Caco-2 (cell line): Measurements from ENCODE around the gene DKKL1. TPM values are rescaled to one million over a fixed set of nuclear protein-coding genes. Genes with fewer than 3 reads are reported as not detected.
A peak's percentile ranks its signal among the peaks of the same experiment; 100 is the strongest.

Experiments used
- BruUV-seq: library from RNA; stranded (reverse); fragments of 400-500 nt; replicated peaks from 2 replicates; lab custom pipeline; 2021; lab: Mats Ljungman, UMichigan
- CTCF ChIA-PET: fragments of 300-600 bp; sonication (Branson Sonifier 250); formaldehyde crosslinking; loops from one replicate; lab custom pipeline; 2022; ENCODE audit warnings: antibody characterized with exemption; lab: Charles Lee
- POLR2A ChIA-PET: fragments of 300-600 bp; sonication (Branson Sonifier 250); formaldehyde crosslinking; loops from one replicate; lab custom pipeline; 2022; ENCODE audit warnings: antibody characterized with exemption; lab: Charles Lee
- DNase-seq, 2 experiments: peaks; one replicate each; pipeline versions ENCODE4 v3.0.0 to v3.0.0-alpha.2; 2020 to 2022
- H3K27me3 ChIP-seq: replicated peaks from 2 replicates; pipeline ENCODE4 v1.6.0; 2011; ENCODE audit warnings: low read length; ENCODE audit not compliant: control insufficient read depth, insufficient read depth
- H3K36me3 ChIP-seq: 2 replicates; pipeline ENCODE4 v1.5.1; 2011; ENCODE audit warnings: low read length; ENCODE audit not compliant: control insufficient read depth, insufficient read depth
- H3K4me1 ChIP-seq: fragments of 250-450 bp; sonication (Bioruptor Pico); 2 replicates; pipeline ENCODE4 v1.5.1; 2020; ENCODE audit warnings: mild to moderate bottlenecking
- H3K4me3 ChIP-seq: 2 replicates; pipeline ENCODE4 v1.5.1; 2011; ENCODE audit warnings: low read depth, mild to moderate bottlenecking, control low read depth, low read length
- H3K9me3 ChIP-seq: fragments of 250-450 bp; sonication (Bioruptor Pico); 2 replicates; pipeline ENCODE4 v1.5.1; 2020; ENCODE audit warnings: mild to moderate bottlenecking, moderate library complexity
- H3K27ac Mint-ChIP-seq: one replicate; pipeline ENCODE4 v1.8.0; 2022; ENCODE audit warnings: mixed read lengths; ENCODE audit not compliant: unreplicated experiment
- H3K27me3 Mint-ChIP-seq: one replicate; pipeline ENCODE4 v1.8.0; 2022; ENCODE audit warnings: mixed read lengths; ENCODE audit not compliant: insufficient read depth, unreplicated experiment
- H3K36me3 Mint-ChIP-seq: one replicate; pipeline ENCODE4 v1.8.0; 2022; ENCODE audit warnings: mild to moderate bottlenecking, mixed read lengths; ENCODE audit not compliant: insufficient read depth, unreplicated experiment
- H3K4me1 Mint-ChIP-seq: one replicate; pipeline ENCODE4 v1.8.0; 2022; ENCODE audit warnings: low read depth, mixed read lengths; ENCODE audit not compliant: unreplicated experiment
- H3K4me3 Mint-ChIP-seq: one replicate; pipeline ENCODE4 v1.8.0; 2022; ENCODE audit warnings: mild to moderate bottlenecking, moderate library complexity, mixed read lengths; ENCODE audit not compliant: unreplicated experiment
- H3K9me3 Mint-ChIP-seq: one replicate; pipeline ENCODE4 v1.8.0; 2022; ENCODE audit warnings: mixed read lengths; ENCODE audit not compliant: unreplicated experiment
- intact Hi-C: fragments of 100-400 bp; cut with micrococcal nuclease; formaldehyde crosslinking; loops from one replicate; pipeline ENCODE4 v1.10.0; 2022; ENCODE audit not compliant: unreplicated experiment
- total RNA-seq: library from RNA; stranded (reverse); gene quantifications from 2 replicates; pipeline ENCODE4 v1.2.3, GENCODE V29; 2022
- TF ChIP-seq, protein P1 (sequence below), 2 experiments: fragments of 200-600 bp in 1 of 2; IDR thresholded peaks; 1 replicate in 1 of 2; 2 replicates in 1 of 2; pipeline versions ENCODE4 v1.5.1 to v1.8.0; 2011 to 2022; ENCODE audit warnings: antibody characterized with exemption in 1 of 2, control low read depth in 1 of 2, inconsistent platforms in 1 of 2, low read depth in 1 of 2, low read length in 1 of 2, mild to moderate bottlenecking in 1 of 2, moderate library complexity in 1 of 2; ENCODE audit not compliant: insufficient read depth in 1 of 2, severe bottlenecking in 1 of 2, unreplicated experiment in 1 of 2

DKKL1 gene
- total RNA-seq, 1 experiment from 2014 or later: not detected

GRCh38 chr19:49338691-49339300, 24.9 kb upstream of the DKKL1 start:
- ChIA-PET POLR2A (interaction anchor here (0.6 to 1.0 kb wide), 3 partner anchors 115 to 421 kb away, joined by 3 to 6 read pairs (median 4); partner anchors contain the start of gene ALDH16A1), CTCF (interaction anchor here (0.5 to 1.7 kb wide), 5 partner anchors 11 to 345 kb away, joined by 3 to 8 read pairs (median 5); partner anchors contain the start of gene RUVBL2)
- peaks cover 9% of the 10 kb centered on the region for H3K36me3 Mint-ChIP-seq
- no peaks in the 10 kb centered on the region for H3K27me3 Mint-ChIP-seq
- peak overlapping the region; percentile 34 for H3K4me3 ChIP-seq
- H3K27me3 ChIP-seq: no peaks in the 10 kb centered on the region
- peak overlapping the region; percentile 77 for H3K4me3 Mint-ChIP-seq
- H3K27ac Mint-ChIP-seq: no peak overlapping the region
- peak; percentile 86 to 91 for DNase-seq
- H3K9me3 ChIP-seq: no peaks in the 10 kb centered on the region
- no peaks in the 10 kb centered on the region for H3K9me3 Mint-ChIP-seq
- intact Hi-C loops: loop anchor here (1.0 kb wide), 1 partner anchor 25 kb away; the partner anchor contains the start of gene DKKL1
- TF ChIP-seq, protein P1, sequence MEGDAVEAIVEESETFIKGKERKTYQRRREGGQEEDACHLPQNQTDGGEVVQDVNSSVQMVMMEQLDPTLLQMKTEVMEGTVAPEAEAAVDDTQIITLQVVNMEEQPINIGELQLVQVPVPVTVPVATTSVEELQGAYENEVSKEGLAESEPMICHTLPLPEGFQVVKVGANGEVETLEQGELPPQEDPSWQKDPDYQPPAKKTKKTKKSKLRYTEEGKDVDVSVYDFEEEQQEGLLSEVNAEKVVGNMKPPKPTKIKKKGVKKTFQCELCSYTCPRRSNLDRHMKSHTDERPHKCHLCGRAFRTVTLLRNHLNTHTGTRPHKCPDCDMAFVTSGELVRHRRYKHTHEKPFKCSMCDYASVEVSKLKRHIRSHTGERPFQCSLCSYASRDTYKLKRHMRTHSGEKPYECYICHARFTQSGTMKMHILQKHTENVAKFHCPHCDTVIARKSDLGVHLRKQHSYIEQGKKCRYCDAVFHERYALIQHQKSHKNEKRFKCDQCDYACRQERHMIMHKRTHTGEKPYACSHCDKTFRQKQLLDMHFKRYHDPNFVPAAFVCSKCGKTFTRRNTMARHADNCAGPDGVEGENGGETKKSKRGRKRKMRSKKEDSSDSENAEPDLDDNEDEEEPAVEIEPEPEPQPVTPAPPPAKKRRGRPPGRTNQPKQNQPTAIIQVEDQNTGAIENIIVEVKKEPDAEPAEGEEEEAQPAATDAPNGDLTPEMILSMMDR (IDR thresholded peaks at IDR 0.05; ENCODE audit: insufficient read depth in 1 of 2, low read depth in 1 of 2, low read length in 1 of 2, severe bottlenecking in 1 of 2, unreplicated experiment in 1 of 2): no peak
- H3K4me1 Mint-ChIP-seq: peaks cover 16% of the 10 kb centered on the region
- H3K4me1 ChIP-seq: peaks cover 10% of the 10 kb centered on the region
- BruUV-seq: no TSS peak
- H3K36me3 ChIP-seq: no peaks in the 10 kb centered on the region

- Mint-ChIP-seq H3K27ac (peak overlapping the region; percentile 56), H3K4me3 (peak overlapping the region; percentile 77)
- intact Hi-C loops: loop anchor here (1.0 kb wide), 1 partner anchor 24 kb away; the partner anchor contains the start of gene DKKL1
Measured at GRCh38 chr19:49339301-49340068, 24.2 kb upstream of the DKKL1 start.

More at GRCh38 chr19:49339301-49340068, 24.2 kb upstream of the DKKL1 start:
- TF ChIP-seq, protein P1 (IDR thresholded peaks at IDR 0.05; ENCODE audit: insufficient read depth in 1 of 2, low read depth in 1 of 2, low read length in 1 of 2, severe bottlenecking in 1 of 2, unreplicated experiment in 1 of 2): no peak
- Mint-ChIP-seq H3K9me3 (no peaks in the 10 kb centered on the region), H3K36me3 (peaks cover 9% of the 10 kb centered on the region), H3K27me3 (no peaks in the 10 kb centered on the region), H3K4me1 (peaks cover 16% of the 10 kb centered on the region)
- H3K27me3 ChIP-seq: no peaks in the 10 kb centered on the region
- ChIA-PET POLR2A (interaction anchor here (0.6 to 1.0 kb wide), 4 partner anchors 103 to 420 kb away, joined by 3 to 6 read pairs (median 4); partner anchors contain the start of gene ALDH16A1), CTCF (interaction anchor here (0.5 to 1.7 kb wide), 7 partner anchors 12 to 346 kb away, joined by 3 to 8 read pairs (median 4); partner anchors contain the start of gene RUVBL2)
- no TSS peak for BruUV-seq
- H3K4me1 ChIP-seq: peaks cover 10% of the 10 kb centered on the region
- H3K9me3 ChIP-seq: no peaks in the 10 kb centered on the region
- peak; percentile 93 to 95 for DNase-seq
- no peaks in the 10 kb centered on the region for H3K36me3 ChIP-seq
- H3K4me3 ChIP-seq: peak overlapping the region; percentile 34
